Right atrium auricular region (tissue), 2 donors: ENCODE measurements around the gene UMAD1. TPM values are rescaled to one million over a fixed set of nuclear protein-coding genes. Genes with fewer than 3 reads are reported as not detected.

Experiments
- DNase-seq: peaks from one replicate; pipeline ENCODE4 v3.0.0-alpha.2; 2019; ENCODE audit warnings: low spot score
- H3K27ac ChIP-seq, 2 donors: fragments of 200-600 bp; sonication (generic); 1 replicate in 1 of 2; 2 replicates in 1 of 2; pipeline ENCODE4 v1.5.1; 2016 to 2019
- H3K27me3 ChIP-seq, 2 donors: fragments of 200-600 bp; sonication (generic); one replicate each; pipeline versions ENCODE4 v1.5.1 to v1.6.0; 2017 to 2019
- H3K36me3 ChIP-seq: fragments of 200-600 bp; sonication (generic); one replicate; pipeline ENCODE4 v1.5.1; 2016
- H3K4me1 ChIP-seq, 2 donors: fragments of 200-600 bp; sonication (generic); one replicate each; pipeline versions ENCODE4 v1.5.1 to v1.6.0; 2017 to 2019
- H3K4me3 ChIP-seq, 2 donors: fragments of 200-600 bp; sonication (generic); 1 replicate in 1 of 2; 2 replicates in 1 of 2; pipeline ENCODE4 v1.5.1; 2017 to 2019; ENCODE audit warnings: mild to moderate bottlenecking in 1 of 2, moderate library complexity in 1 of 2
- H3K9me3 ChIP-seq, 2 donors: fragments of 200-600 bp; sonication (generic); one replicate each; pipeline ENCODE4 v1.5.1; 2019
- total RNA-seq, 2 donors: library from RNA; depleted of rRNA; stranded (reverse); fragments of >200 nt; gene quantifications; one replicate each; pipeline ENCODE4 v1.1.0, GENCODE V29; 2016
- TF ChIP-seq, protein P1 (sequence below), 2 donors: fragments of 200-600 bp; sonication (generic); IDR thresholded peaks; one replicate each; pipeline ENCODE4 v1.5.1; 2019; ENCODE audit warnings: antibody characterized with exemption in 2 of 2

Gene UMAD1
- total RNA-seq, 2 donors from 2014 or later, result 9.2 to 17.7 TPM

GRCh38 chr7:7902845-7903244 lies 262.3 kb downstream of the UMAD1 start:
- TF ChIP-seq, protein P1, sequence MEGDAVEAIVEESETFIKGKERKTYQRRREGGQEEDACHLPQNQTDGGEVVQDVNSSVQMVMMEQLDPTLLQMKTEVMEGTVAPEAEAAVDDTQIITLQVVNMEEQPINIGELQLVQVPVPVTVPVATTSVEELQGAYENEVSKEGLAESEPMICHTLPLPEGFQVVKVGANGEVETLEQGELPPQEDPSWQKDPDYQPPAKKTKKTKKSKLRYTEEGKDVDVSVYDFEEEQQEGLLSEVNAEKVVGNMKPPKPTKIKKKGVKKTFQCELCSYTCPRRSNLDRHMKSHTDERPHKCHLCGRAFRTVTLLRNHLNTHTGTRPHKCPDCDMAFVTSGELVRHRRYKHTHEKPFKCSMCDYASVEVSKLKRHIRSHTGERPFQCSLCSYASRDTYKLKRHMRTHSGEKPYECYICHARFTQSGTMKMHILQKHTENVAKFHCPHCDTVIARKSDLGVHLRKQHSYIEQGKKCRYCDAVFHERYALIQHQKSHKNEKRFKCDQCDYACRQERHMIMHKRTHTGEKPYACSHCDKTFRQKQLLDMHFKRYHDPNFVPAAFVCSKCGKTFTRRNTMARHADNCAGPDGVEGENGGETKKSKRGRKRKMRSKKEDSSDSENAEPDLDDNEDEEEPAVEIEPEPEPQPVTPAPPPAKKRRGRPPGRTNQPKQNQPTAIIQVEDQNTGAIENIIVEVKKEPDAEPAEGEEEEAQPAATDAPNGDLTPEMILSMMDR (IDR thresholded peaks at IDR 0.05), result no peak
- no peaks in the 10 kb centered on the region for H3K9me3 ChIP-seq
- H3K36me3 ChIP-seq, result no peaks in the 10 kb centered on the region
- no peaks in the 10 kb centered on the region for H3K4me1 ChIP-seq
- no peak overlapping the region for H3K27ac ChIP-seq
- no peak for DNase-seq
- no peak overlapping the region for H3K4me3 ChIP-seq
- H3K27me3 ChIP-seq, result no peaks in the 10 kb centered on the region

DNA sequence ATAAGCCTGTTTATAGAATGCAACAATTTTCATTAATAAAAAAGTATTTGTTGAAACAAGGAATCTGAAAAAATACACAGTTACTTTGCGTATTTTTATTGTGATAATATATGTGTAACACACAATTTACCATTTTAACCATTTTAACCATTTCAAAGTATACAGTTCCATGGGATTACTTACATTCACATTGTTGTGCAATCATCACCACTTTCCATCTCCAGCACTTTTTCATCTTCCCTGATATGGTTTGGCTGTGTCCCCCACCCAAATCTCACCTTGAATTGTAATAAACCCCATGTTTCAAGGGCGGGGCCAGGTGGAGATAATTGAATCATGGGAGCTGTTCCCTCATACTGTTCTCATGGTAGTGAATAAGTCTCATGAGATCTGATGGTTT lies 266.8 kb downstream of the UMAD1 start:
- TF ChIP-seq, protein P1 (IDR thresholded peaks at IDR 0.05), result no peak
- no peaks in the 10 kb centered on the region for H3K36me3 ChIP-seq
- H3K27ac ChIP-seq, result no peak overlapping the region
- no peaks in the 10 kb centered on the region for H3K27me3 ChIP-seq
- H3K9me3 ChIP-seq, result no peaks in the 10 kb centered on the region
- H3K4me1 ChIP-seq, result no peaks in the 10 kb centered on the region
- no peak for DNase-seq
- H3K4me3 ChIP-seq, result no peak overlapping the region

GRCh38 chr7:7908622-7909145 lies 268.1 kb downstream of the UMAD1 start:
- no peak for DNase-seq
- H3K4me1 ChIP-seq, result no peaks in the 10 kb centered on the region
- H3K9me3 ChIP-seq, result no peaks in the 10 kb centered on the region
- H3K36me3 ChIP-seq, result no peaks in the 10 kb centered on the region
- no peak overlapping the region for H3K27ac ChIP-seq
- H3K27me3 ChIP-seq, result no peaks in the 10 kb centered on the region
- no peak overlapping the region for H3K4me3 ChIP-seq
- TF ChIP-seq, protein P1 (IDR thresholded peaks at IDR 0.05), result no peak

- DNase-seq, result no peak
- H3K4me3 ChIP-seq, result no peak overlapping the region
- no peaks in the 10 kb centered on the region for H3K36me3 ChIP-seq
- no peak overlapping the region for H3K27ac ChIP-seq
- H3K4me1 ChIP-seq, result no peaks in the 10 kb centered on the region
- H3K27me3 ChIP-seq, result no peaks in the 10 kb centered on the region
- H3K9me3 ChIP-seq, result no peaks in the 10 kb centered on the region
- TF ChIP-seq, protein P1 (IDR thresholded peaks at IDR 0.05), result no peak
These were observed 268.8 kb downstream of the UMAD1 start for GRCh38 chr7:7909376-7909775.

DNA sequence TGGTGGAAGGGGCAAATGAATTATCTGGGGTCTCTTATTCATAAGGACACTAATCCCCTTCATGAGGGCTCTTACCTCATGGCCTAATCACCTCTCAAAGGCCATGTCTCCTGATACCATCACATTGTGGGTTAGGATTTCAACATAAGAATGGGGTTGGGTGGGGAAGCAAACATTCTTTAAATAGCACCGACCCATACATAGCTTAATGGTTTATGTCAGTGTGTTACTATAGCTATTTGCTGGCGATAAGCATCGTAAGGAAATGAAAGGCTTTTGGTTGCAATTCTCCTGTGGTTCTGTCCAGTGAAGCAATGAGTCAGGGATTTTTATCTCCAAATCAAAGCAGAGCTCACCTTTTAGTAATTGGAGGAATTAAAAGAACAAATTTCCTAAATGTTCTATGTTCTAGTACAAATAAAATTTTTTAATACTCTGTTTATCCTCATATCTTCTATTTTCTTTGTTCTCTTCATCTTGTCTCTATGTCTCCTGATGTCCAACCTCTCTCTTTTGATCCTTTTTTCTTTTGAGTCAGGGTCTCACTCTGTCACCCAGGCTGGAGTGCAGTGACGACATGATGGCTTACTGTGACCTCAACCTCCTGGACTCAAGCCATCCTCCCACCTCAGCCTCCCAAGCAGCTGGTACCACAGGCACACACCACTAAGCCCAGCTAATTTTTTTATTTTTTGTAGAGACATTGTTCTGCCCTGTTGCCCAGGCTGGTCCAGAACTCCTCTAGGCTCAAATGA lies 271.0 kb downstream of the UMAD1 start:
- Histone ChIP-seq H3K4me1 (no peaks in the 10 kb centered on the region), H3K9me3 (no peaks in the 10 kb centered on the region), H3K27me3 (no peaks in the 10 kb centered on the region), H3K27ac (no peak overlapping the region), H3K36me3 (no peaks in the 10 kb centered on the region), H3K4me3 (no peak overlapping the region)
- TF ChIP-seq, protein P1 (IDR thresholded peaks at IDR 0.05), result no peak
- no peak for DNase-seq
